WI38 (cell line): ENCODE data around the gene DNAH1.

Experiments used
- H3K4me3 ChIP-seq: 2 replicates; pipeline ENCODE4 v1.5.1; 2011; ENCODE audit warnings: low read depth, mild to moderate bottlenecking, control low read depth, low read length
- TF ChIP-seq, protein P1 (sequence below): IDR thresholded peaks from 2 replicates; pipeline ENCODE4 v1.5.1; 2012; ENCODE audit warnings: low read depth, mild to moderate bottlenecking, control low read depth, low read length

DNAH1 gene

DNA sequence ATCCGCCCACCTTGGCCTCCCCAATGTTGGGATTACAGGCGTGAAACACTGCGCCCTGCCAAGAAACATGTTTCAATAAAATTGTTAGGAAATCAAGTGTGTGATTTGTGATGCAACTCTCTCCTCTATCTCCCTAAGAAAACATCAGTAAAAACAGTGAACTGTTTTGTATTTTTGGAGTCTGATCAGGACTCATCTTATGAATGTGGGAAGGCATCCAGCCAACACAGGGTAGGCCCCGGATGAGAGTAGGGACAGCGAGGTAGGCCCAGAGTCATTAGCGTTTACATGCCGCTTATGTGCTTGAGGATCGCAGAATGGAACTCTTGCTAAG lies 29.4 kb upstream of the DNAH1 start:
- TF ChIP-seq, protein P1, sequence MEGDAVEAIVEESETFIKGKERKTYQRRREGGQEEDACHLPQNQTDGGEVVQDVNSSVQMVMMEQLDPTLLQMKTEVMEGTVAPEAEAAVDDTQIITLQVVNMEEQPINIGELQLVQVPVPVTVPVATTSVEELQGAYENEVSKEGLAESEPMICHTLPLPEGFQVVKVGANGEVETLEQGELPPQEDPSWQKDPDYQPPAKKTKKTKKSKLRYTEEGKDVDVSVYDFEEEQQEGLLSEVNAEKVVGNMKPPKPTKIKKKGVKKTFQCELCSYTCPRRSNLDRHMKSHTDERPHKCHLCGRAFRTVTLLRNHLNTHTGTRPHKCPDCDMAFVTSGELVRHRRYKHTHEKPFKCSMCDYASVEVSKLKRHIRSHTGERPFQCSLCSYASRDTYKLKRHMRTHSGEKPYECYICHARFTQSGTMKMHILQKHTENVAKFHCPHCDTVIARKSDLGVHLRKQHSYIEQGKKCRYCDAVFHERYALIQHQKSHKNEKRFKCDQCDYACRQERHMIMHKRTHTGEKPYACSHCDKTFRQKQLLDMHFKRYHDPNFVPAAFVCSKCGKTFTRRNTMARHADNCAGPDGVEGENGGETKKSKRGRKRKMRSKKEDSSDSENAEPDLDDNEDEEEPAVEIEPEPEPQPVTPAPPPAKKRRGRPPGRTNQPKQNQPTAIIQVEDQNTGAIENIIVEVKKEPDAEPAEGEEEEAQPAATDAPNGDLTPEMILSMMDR: no peak
- peak overlapping the region; percentile 91 for H3K4me3 ChIP-seq

DNA sequence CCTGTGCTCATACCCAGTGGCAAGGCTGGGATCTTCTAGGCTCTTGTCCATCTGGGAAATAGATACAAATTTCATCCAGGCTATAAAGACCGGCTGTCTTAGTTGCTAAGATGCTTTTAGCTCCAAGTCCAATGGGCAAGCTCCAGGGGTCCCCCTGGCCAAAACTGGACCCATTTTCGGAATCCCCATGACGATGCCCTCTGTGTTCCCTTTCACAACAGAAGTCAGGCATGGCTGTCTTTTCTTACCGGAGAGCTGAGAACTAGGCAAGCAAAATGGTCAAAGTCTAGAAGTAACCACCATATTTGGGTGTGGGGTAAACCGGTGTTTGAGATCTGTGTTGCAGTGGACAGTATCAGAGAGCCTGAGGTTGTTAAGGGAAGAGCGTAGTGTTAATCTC lies 27.4 kb upstream of the DNAH1 start:
- TF ChIP-seq, protein P1: no peak
- H3K4me3 ChIP-seq: peak overlapping the region; percentile 91

DNA sequence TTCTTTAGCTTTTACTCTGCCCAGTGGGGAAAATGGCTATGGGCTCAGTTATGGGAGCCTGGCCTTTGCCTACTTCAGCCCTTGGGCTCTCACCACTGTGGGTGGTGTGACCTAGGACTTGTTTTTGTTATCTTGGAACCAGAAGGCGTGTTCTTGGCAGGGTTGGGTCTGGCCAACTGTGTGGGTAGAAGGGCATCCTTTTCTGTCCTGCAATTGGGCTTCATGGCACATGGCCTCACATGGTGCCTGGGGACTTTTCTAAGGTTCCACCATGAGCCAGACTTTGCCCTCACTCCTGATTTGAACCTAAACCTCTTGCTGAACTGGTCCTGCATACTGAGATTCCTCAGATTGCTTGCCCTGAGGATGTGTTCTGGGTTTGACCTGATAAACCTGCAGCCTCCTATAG lies 26.8 kb upstream of the DNAH1 start:
- TF ChIP-seq, protein P1: no peak
- no peak overlapping the region for H3K4me3 ChIP-seq

DNA sequence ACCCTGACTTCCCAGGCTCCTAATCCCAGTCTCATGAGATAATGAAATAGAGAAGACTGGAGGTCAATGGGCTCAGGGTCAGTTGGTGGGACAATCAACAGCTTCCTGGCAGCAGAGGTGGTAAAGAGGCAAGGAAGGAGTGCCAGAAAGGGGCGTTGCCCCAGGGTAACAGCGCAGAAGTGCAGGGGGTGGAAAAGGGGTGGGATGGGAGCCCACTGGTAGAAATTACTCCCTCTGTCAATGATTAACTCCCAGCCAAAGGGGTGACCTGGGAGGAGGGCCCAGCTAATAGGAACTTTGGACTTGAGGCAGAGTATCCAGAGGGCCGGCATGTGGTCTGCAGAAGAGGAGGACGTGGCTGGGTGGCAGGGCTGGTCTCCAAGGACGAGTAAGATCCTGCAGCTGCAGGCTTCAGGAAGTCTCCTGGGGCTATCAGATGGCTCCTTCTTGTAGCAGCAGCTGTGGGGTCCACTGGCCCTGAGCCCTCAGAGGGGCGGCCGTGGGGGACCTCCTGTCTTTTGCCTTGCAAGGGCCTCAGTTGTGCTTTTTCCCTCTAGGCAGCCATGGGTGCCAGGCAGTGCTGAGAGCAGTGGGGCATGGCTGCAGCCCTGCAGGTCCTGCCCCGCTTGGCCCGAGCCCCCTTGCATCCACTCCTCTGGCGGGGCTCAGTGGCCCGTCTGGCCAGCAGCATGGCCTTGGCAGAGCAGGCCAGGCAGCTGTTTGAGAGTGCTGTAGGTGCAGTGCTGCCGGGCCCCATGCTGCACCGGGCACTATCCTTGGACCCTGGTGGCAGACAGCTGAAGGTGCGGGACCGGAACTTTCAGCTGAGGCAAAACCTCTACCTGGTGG lies 26.1 kb upstream of the DNAH1 start:
- TF ChIP-seq, protein P1: no peak
- no peak overlapping the region for H3K4me3 ChIP-seq

DNA sequence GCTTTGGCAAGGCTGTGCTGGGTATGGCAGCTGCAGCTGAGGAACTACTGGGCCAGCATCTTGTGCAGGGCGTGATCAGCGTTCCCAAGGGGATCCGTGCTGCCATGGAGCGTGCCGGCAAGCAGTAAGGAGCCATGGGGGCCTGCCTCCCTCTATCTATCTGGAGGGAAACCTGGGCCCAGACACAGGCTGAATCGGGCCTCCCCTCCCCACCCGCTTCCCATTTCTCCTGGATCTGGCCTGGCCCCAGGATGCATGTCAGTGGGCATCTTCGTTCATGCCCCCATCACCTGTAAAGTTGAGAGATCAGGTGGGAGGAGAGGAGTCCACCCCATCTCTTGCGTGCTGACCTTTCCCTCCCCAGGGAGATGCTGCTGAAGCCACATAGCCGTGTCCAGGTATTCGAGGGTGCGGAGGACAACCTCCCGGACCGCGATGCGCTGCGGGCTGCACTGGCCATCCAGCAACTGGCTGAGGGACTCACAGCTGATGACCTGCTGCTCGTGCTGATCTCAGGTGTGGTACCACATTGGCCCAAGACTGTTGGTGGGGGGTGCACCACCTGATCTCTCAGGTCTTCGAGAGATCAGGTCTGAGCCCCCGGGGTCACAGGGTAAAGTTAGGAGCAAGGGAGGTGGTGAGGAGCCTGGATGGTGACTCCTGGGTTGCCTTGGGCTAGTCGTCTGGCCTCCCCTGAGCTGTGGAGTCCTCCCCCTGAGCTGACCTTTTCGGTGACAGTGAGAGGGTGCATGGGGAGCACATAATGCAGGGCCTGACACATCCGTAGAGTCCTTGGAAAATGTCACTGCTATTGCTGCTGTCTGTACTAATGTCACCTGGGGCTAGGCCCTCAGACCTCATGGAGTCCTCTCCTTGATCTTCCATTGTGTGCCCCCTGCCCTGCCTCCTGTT lies 25.3 kb upstream of the DNAH1 start:
- H3K4me3 ChIP-seq: no peak overlapping the region
- TF ChIP-seq, protein P1: no peak

DNA sequence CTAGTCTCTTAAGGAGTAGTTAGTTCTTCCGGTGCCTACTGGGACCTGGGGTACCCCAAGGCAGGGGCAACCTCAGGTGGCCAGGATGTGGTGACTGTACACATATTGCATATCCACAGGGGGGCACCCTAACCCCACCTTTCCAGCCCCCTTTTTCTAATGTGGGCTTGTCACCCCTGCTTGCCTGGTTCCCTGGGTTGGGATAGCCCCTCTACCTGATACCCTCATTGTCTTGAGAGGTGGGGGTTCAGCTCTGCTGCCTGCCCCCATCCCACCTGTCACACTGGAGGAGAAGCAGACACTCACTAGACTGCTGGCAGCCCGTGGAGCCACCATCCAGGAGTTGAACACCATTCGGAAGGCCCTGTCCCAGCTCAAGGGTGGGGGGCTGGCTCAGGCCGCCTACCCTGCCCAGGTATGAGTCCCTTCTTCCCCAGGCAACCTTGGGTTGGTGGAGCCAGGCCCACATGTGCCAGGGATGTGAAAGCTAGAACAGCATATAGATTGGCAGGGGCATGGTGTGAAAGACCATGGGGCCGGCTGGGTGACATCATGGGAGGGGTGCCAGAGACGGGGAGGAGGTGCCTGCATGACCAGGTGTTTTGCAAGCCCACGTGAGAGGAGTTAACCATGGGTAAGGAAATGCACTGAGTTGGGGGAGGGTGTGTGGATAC lies 24.5 kb upstream of the DNAH1 start:
- H3K4me3 ChIP-seq: no peak overlapping the region
- TF ChIP-seq, protein P1: peak; percentile 37; the same call in 1 of the 2 replicates
